DOHH2 (cell line): Measurements from ENCODE around the gene AMPD3.

Source experiments
- H3F3A ChIP-seq: fragments of 200-600 bp; sonication (generic), shearing (Covaris generic); 2 replicates; pipeline ENCODE4 v1.6.0; 2016; ENCODE audit warnings: antibody characterized with exemption, mild to moderate bottlenecking; ENCODE audit not compliant: control insufficient read depth, insufficient read depth
- H3K27ac ChIP-seq: fragments of 200-600 bp; sonication (generic); 2 replicates; pipeline ENCODE4 v1.5.1; 2014; ENCODE audit warnings: low read depth, mild to moderate bottlenecking, low read length, moderate library complexity
- H3K27me3 ChIP-seq: fragments of 200-600 bp; sonication (generic); 2 replicates; pipeline ENCODE4 v1.6.1; 2014; ENCODE audit warnings: mild to moderate bottlenecking, low read length, mixed read lengths; ENCODE audit not compliant: control insufficient read depth
- H3K36me3 ChIP-seq: fragments of 200-600 bp; sonication (generic); 2 replicates; pipeline ENCODE4 v1.6.1; 2014; ENCODE audit warnings: mild to moderate bottlenecking, low read length, moderate library complexity, mixed read lengths; ENCODE audit not compliant: control insufficient read depth
- H3K4me1 ChIP-seq: fragments of 200-600 bp; sonication (generic); 2 replicates; pipeline ENCODE4 v1.6.1; 2014; ENCODE audit warnings: mild to moderate bottlenecking, low read length, mixed read lengths; ENCODE audit not compliant: control insufficient read depth
- H3K4me2 ChIP-seq: fragments of 200-600 bp; sonication (generic); 2 replicates; pipeline ENCODE4 v1.6.0; 2014; ENCODE audit warnings: mild to moderate bottlenecking, low read length, moderate library complexity
- H3K4me3 ChIP-seq: fragments of 200-600 bp; sonication (generic); 2 replicates; pipeline ENCODE4 v1.5.1; 2014; ENCODE audit warnings: mild to moderate bottlenecking, low read length, mixed read lengths
- H3K79me2 ChIP-seq: fragments of 200-600 bp; sonication (generic); 2 replicates; pipeline ENCODE4 v1.6.1; 2014; ENCODE audit warnings: mild to moderate bottlenecking, low read length, mixed read lengths; ENCODE audit not compliant: control insufficient read depth
- H3K9me2 ChIP-seq: fragments of 200-600 bp; sonication (generic); replicated peaks from 2 replicates; pipeline ENCODE4 v1.6.1; 2014; ENCODE audit warnings: mild to moderate bottlenecking, low read length, mixed read lengths; ENCODE audit not compliant: control insufficient read depth
- H3K9me3 ChIP-seq: fragments of 200-600 bp; sonication (generic); 2 replicates; pipeline ENCODE4 v1.6.1; 2014; ENCODE audit warnings: antibody characterized with exemption, low read length, mixed read lengths; ENCODE audit not compliant: control insufficient read depth, insufficient read depth
- H4K20me1 ChIP-seq: fragments of 200-600 bp; sonication (generic); 2 replicates; pipeline ENCODE4 v1.6.0; 2014; ENCODE audit warnings: low read depth, mild to moderate bottlenecking, antibody characterized with exemption, low read length, moderate library complexity; ENCODE audit not compliant: control insufficient read depth, insufficient read depth
- CTCF ChIP-seq: fragments of 200-600 bp; sonication (generic); IDR thresholded peaks from one replicate; pipeline ENCODE4 v1.5.1; 2014; ENCODE audit warnings: antibody characterized with exemption, mild to moderate bottlenecking, low read depth, low read length; ENCODE audit not compliant: poor library complexity, severe bottlenecking
- EZH2phosphoT487 ChIP-seq: fragments of 200-600 bp; sonication (generic); IDR thresholded peaks from 2 replicates; pipeline ENCODE4 v1.6.1; 2017; ENCODE audit warnings: borderline replicate concordance, mild to moderate bottlenecking, antibody characterized with exemption, low read length, moderate library complexity, mixed read lengths

AMPD3 gene

DNA sequence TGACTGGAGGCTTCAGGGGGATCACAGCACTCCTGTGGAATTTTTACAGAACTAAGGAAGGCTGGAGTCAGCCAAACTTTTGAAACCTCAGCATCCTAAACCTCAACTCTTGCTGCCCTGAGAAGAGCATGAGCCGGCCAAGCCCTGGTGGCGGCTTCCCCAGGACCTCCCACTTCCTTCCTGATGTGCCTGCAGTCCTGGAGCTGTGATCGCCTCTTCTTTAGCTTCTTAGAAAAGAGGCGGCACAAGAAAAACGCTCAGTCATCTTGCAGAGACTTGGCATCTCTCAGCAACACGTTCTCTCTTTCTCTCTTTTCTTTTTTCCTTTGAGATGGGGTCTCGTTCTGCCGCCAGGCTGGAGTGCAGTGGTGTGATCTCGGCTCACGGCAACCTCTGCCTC is 40.4 kb upstream of the AMPD3 start:
- Histone ChIP-seq H3F3A (no peaks in the 10 kb centered on the region), H3K36me3 (no peaks in the 10 kb centered on the region), H3K79me2 (no peaks in the 10 kb centered on the region), H3K4me1 (peaks cover 13% of the 10 kb centered on the region), H3K9me2 (no peaks in the 10 kb centered on the region), H3K4me2 (0 out of 2 replicates have a peak overlapping the region, but pooled peaks have one; percentile 1), H3K9me3 (no peaks in the 10 kb centered on the region), H3K4me3 (no peak overlapping the region), H4K20me1 (no peaks in the 10 kb centered on the region), H3K27ac (no peak overlapping the region), H3K27me3 (peaks cover 11% of the 10 kb centered on the region)
- TF ChIP-seq EZH2phosphoT487, result no peak
- TF ChIP-seq CTCF, result no peak

GRCh38 chr11:10415817-10416392 is 39.2 kb upstream of the AMPD3 start:
- H3K9me2 ChIP-seq, result no peaks in the 10 kb centered on the region
- H3K4me1 ChIP-seq, result peaks cover 13% of the 10 kb centered on the region
- H3K9me3 ChIP-seq, result no peaks in the 10 kb centered on the region
- H3K79me2 ChIP-seq, result no peaks in the 10 kb centered on the region
- no peaks in the 10 kb centered on the region for H3F3A ChIP-seq
- TF ChIP-seq CTCF, result no peak
- no peak overlapping the region for H3K4me2 ChIP-seq
- no peak overlapping the region for H3K4me3 ChIP-seq
- no peaks in the 10 kb centered on the region for H3K36me3 ChIP-seq
- no peak overlapping the region for H3K27ac ChIP-seq
- H4K20me1 ChIP-seq, result no peaks in the 10 kb centered on the region
- peaks cover 11% of the 10 kb centered on the region for H3K27me3 ChIP-seq

DNA sequence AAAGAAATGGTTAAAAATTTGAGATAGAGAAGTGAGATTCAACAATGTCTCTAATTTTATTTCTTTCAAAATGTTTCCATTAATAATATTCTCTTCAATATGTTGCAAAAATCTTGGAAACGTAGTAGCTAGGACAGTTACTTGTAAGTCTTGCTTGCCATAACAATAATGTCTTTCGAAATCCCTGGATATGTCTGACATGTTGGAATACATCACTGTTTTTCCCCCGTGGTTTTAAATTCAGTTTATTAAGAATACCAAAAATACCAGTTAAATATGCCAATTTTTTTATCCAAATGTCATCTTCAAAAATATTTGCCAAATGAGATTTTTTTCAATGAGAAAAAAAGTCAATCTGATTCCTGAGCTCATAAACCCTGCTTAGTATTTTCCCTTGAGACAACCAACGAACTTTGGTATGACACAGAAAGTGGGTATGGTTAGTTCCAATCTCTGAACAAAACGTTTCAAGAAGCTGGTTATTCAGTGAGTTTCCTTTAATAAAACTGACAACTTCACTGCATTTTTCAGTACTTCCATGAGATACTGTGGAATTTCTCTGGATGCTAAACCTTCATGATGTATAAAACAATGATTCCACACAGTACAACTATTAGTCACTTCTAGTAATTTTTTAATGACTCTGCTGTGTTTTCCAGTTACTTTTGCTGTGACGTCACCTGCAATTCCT is 36.7 kb upstream of the AMPD3 start:
- H4K20me1 ChIP-seq, result no peaks in the 10 kb centered on the region
- H3F3A ChIP-seq, result no peaks in the 10 kb centered on the region
- no peak for TF ChIP-seq EZH2phosphoT487
- H3K27ac ChIP-seq, result no peak overlapping the region
- no peaks in the 10 kb centered on the region for H3K79me2 ChIP-seq
- peaks cover 11% of the 10 kb centered on the region for H3K27me3 ChIP-seq
- peaks cover 13% of the 10 kb centered on the region for H3K4me1 ChIP-seq
- no peak overlapping the region for H3K4me3 ChIP-seq
- H3K9me3 ChIP-seq, result no peaks in the 10 kb centered on the region; the same call in 1 of the 2 replicates
- H3K4me2 ChIP-seq, result no peak overlapping the region
- no peaks in the 10 kb centered on the region for H3K36me3 ChIP-seq
- no peaks in the 10 kb centered on the region for H3K9me2 ChIP-seq

DNA sequence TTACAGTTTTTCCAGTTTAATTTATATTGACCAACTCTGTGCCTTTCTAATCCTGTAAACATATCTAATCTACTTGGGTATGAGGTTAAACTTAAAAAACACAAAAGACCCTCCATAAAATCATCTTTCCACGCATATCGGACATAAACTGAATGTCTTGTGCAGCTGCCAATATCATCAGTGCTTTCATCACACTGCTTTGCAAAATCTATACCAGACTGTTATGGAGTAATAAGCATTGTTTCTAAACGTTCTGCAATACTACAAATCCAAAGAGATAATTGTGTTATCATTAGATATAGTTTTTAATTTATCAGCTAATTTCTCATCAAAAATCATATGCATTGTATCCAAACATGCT is 36.1 kb upstream of the AMPD3 start:
- Histone ChIP-seq H3K9me3 (no peaks in the 10 kb centered on the region; the same call in 1 of the 2 replicates), H3K27ac (no peak overlapping the region), H3K4me2 (no peak overlapping the region), H3K79me2 (no peaks in the 10 kb centered on the region), H3F3A (no peaks in the 10 kb centered on the region), H3K27me3 (peaks cover 11% of the 10 kb centered on the region; the same call in 1 of the 2 replicates), H3K4me1 (peaks cover 10% of the 10 kb centered on the region), H4K20me1 (no peaks in the 10 kb centered on the region), H3K9me2 (no peaks in the 10 kb centered on the region), H3K4me3 (no peak overlapping the region), H3K36me3 (no peaks in the 10 kb centered on the region)
- no peak for TF ChIP-seq EZH2phosphoT487
- TF ChIP-seq CTCF, result no peak
